GM18868 (cell line): Measurements from ENCODE around the gene ZNF669.

ENCODE experiments used
- ATAC-seq: cut with Tn5 transposase; IDR thresholded peaks from one replicate; pipeline ENCODE4 v1.9.1; 2021; ENCODE audit warnings: mild to moderate bottlenecking, moderate library complexity; ENCODE audit not compliant: unreplicated experiment

Gene ZNF669

DNA sequence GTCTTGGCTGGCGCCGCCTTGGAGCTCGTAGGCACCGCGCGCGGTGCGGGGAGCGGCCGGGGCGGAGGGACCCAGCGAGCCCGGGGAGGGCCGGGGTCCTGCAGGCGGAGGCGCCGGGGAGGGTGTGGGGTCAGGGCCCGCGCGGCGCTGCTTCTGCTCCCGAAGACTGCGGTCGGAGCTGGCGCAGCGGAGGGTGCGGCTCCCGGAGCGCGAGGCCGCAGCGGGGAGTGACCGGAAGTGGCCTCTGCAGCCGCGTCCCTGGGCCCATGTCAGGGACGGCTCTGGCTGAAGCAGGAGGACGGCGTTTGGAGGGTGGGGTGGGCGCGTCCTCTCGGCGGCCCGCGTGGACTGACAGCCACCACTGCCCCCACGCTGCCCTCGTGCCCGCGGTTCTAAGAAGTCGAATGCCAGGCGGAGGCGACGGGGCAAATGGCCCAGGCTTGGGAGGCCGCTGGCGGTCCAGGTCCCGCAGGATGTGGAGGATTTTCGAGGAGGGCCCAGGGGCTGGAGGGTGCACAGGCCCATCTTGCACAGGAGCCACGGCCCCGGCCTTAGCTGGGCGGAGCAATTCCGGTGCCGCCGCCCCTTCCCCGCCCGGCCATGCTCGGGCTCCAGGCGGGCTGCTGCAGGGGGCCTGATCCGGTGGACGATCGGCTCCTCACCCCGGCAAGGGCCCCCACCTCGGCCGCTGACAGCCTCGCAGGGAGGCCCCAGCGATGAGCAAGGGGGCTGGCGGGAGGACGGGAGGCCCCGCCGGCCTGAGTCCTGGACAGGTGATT lies 7.7 kb upstream of the ZNF669 start:
- no peak for ATAC-seq

DNA sequence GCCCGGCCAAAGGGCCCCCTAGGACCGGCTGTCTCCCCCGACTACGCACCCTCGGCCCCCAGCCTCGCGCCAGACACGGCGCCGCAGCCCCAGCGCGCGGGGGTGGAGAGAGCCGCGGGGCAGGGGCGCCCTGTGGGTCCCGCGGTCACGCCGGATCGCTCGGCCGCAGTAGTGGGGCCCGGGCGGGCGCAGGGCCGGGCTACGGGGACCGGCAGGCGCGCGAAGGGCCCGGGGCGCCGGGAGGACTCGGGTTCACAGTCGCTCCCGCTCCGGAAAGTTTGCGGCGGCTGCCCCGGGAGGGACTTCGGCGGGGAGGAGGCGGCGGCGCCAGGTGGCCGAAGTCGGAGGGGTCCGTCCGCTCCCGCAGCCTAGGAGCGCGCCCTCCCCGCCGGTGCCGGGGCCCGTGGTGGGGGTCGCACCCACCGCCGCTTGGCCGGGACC lies 7.1 kb upstream of the ZNF669 start:
- no peak for ATAC-seq

DNA sequence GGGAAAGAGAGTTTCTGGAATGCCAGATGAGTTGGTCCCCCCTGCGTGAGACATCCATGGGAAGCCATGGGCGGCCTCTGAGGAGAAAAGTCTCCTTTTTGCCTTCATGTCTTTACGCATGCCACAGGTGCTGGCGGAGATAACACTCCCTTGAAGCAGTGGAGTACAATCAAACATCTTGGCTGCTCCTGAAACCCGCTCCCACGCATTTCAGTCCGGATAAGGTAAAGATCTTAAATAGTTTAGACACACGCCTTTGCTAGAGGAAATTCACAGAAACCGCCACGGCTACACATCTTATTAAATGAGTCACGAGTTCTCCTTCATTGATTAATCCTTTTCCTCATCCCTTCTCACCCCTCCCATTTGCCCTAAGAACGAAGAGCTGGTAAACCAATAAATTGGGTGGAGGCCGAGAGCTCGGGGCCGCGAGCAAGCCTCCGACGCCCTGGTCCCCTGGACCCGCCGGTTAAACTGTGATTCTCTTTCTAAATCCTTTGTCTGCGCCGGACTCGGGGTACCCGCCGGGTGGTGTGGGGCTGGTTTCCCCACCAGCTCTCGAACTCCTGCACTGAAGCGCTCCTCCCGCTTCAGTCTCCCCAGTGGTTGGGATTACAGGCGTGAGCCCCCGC lies 6.6 kb upstream of the ZNF669 start:
- ATAC-seq = no peak

DNA sequence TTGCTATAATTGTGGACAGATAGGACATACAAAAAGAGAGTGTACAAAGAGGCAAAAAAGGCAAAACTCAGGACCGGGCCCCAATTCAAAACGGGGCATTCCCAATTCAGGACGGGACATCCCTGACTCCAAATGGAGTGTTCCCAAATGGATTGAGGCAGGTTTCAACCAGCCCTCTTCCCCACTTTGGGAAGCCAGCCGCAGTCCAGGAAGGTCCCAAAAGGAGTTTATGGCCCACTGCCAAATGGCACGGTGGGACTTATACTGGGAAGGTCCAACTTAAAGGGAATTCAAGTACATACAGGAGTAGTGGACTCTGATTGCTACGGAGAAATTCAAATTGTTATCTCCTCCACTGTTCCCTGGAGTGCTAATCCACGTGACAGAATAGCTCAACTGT lies 3.5 kb upstream of the ZNF669 start:
- ATAC-seq = no peak

DNA sequence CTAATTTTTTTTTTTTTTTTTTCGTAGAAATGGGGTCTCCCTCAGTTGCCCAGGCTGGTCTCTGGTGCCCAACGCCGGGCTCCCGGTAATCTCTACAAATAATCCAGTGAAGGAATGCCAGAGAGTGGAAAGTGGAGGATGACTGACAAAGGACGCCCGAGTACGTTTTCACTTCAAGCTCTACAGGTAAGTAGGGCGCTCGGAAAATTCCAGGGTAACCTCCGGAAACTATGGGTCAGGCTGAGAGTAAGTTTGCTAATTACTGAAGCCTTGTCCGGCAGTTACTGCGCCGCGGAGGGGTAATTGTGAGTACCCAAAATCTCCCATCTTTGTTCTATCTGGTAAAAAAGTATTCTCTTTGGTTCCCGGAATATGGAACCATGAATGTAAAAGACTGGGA lies 1.8 kb upstream of the ZNF669 start:
- no peak for ATAC-seq

DNA sequence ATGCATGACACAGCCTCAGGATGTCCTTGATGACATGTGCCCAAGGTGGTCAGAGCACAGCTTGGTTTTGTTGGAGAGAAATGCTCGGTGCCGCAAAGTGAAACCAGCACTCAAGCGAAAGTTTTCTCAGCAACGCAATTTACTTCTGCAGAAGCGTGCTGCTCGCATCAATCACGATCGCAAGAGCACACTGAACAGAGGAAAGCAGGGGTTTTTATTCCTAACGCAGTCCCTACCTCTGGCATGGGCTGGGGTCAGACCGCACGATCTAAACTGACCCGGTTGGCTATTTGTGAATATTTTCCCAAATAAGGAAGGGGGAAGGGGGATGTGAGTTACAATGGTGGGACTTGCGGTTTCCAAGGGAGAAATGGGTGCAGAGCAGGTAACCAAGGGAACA lies 809 bp upstream of the ZNF669 start:
- ATAC-seq = no peak

DNA sequence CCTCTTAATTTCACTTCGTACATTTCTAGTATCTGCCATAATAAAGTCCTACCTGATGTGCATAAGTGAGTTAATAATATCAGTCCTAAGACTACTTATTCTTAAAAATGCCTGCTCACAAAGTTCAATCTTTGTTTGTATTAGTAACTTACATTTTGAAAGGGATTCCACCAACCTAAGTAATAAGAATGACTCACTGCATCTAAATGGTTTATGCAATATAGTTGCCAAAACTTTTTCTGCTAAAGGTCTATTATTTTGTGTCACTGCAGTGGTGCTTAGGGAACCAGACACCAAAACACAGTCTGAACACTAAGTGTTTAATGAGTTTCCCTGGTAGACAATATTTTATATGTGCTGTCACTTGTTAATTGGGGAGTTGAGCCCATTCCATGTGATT lies 1.8 kb downstream of the ZNF669 start:
- no peak for ATAC-seq

DNA sequence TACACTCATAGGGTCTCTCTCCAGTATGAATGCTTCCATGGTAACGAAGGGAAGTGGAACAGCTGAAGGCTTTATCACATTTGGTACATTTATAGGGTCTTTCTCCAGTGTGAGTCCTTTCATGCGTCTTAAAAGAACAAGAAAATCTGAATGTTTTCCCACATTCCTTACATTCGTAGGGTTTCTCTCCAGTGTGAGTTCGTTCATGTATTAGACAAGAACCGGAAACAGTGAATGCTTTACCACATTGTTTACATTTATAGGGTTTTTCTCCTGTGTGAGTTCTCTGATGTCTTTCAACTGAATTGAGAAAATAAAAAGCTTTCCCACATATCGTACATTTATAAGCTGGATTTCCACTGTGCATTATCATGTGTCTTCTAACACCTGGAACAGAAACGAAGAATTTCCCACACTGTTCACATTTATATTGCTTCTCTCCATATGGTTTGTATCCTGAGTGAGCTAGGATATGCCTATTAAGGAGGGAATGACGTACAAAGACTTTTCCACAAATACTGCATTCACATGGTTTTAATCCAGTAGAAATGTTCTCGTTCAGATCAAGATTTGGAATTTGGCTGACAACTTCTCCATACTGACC lies 3.4 kb downstream of the ZNF669 start:
- ATAC-seq = no peak

DNA sequence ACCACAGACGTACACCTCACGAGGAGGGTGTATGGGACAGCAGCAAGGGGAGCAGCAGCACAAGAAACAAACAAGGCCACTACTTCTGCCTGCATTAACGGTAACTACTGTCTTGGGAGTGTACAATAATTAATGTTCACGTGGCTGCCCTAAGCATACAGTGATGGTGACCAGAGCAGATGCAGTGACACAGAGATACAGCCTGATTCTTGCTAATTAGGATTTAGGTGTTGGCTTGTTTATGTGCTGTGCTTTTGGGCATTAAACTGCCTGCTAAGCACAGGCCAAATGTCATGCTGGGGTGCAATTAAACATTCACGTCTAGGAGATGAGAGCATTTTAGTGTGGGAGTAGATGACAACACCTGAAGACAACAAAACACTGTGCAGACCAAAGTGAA lies 7.2 kb downstream of the ZNF669 start:
- ATAC-seq = no peak

DNA sequence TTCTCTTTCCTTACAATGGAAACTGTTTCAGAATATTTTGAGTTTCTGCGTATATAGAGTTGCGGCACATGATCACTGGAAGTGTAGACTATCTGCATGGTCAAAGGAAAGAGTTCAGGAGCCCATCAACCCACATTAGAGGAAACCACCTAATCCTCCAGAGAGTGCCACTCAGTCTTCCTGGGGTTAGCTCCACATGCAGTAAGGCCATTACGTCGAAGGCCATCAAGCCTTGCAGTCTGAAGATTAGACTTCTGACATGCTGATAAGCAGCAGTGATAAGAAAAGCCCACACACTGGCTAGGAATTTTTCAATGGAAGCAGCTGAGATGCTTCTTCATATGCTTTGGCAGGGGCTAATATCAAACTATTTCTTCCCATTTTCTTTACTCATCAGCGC lies 7.6 kb downstream of the ZNF669 start:
- no peak for ATAC-seq

DNA sequence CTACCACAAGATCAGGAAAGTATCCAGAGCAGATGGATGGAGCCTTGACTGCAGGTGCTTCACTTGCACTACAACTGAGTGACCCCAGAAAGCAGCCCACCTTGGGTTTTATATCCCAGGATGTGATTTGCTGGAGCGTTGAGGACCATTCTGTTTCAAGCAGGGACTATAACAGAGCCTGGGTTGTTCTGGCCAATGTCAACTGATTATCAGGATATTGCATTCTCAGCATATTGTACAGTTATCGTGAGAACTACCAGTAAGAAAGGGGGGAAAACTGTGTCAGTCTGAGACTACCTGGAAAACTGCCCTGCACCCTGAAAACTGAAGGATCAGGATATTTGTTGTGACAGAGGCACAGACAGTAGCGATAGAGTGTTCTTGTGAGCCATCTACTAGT lies 8.0 kb downstream of the ZNF669 start:
- ATAC-seq = no peak

DNA sequence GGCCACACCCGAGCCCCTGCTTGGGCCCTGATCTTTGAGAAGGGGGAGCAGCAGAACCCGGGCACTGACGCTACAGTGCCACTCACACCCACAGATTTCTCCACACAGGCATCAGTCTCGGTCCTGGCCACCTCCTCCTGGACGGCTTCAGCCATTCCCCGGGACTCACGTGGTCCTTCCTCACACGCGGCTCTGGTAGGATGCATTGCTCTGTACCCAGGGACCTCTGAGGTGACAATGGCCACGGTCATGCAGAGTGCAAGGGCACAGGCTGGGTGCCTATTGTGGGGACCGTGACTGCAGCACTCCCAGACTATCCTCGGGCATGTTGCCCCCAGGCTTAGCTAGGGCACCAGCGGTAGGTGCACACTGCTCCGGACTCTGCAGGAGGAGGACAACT lies 13.7 kb downstream of the ZNF669 start:
- ATAC-seq = no peak

DNA sequence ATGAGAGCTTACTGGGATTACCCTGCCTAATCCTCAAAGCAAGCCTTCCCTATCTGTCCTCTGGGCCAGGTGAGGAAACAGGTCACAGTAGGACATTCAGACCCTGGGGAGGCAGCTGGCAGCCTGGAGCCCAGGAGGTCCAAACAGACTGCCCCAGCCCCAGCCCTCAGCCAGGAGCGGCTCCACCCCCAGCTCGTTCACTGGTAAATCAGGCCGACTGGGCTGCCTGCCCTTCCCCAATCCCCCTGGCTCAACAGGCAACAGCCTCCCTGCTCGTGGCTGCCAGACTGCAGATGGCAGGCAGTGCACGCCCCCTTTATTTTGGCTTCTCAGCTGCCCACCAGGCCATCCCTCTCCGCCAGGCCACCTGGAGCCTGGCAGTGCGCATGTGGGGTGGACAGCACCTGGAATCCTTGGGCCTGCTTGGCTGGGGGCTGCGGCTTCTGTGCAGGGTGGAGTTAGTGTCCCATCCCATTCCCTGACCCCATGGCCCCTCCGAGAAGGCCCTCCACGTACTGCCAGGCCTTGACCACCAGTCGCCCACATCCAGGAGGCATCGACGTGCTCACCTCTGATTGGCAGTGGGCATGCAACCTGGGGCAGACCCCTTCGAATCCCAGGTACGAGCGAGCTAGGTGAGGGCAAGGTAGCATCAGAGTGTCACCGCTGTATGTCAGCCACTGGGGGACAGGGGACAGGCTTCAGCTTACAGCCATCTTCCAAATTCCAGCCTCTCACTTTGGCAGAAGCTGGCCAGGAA lies 14.4 kb downstream of the ZNF669 start:
- no peak for ATAC-seq

DNA sequence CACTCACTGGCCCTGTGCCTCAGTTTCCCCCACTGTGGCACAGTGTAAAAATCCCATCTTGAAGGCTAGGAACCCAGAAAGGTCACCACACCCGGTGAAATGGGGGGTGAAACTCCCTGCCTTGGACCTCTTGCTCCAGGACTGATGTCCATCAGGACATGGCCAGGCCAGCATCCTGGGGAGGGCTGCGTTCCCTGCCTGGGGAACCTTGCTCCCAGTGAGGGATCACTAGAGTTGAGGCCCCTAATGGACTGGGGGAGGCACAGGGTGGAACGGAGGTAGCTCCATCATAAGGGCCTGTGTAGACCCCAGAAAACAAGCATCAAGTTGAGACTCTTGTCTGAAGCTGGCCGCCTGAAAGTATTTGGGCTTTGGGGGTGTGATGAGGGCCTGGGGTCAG lies 15.2 kb downstream of the ZNF669 start:
- no peak for ATAC-seq

DNA sequence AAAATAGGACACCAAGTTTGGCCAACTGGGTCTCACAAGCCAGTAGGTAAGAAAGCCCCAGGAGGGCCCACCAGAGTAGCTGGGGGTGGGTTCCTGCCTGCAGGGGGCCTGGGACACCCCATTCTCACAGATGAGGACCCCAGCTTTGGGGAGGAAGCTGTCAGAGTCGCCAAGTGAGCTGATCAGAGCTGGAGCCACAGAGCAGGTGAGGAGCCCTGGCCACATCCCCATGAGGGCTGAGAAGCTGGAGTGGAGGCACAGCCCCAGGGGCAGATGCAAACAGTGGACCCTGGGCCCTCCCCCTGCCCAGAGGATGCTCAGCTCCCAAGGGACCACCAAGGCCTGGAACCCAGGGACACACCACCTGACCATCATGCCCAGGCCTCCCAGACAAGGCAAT lies 16.9 kb downstream of the ZNF669 start:
- no peak for ATAC-seq

DNA sequence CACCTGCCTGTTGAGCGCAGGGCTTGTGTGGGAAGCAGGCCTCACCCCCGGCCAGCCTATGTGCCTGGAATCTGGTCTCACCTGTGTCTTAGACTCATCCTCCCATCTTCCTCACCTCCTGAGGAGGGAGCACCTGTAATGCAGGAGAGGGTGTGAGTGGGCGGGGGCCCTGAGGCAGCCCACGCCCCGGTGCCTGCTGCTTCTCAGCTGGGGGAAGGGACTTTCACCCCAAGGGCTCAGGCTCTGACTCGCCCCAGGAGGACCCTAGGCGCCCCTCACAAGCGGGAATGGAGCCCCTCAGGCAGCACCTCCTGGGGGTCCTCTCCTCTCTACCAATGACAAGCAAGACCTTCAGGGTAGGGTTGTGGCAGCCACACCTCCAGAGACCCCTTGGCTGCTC lies 18.8 kb downstream of the ZNF669 start:
- no peak for ATAC-seq

DNA sequence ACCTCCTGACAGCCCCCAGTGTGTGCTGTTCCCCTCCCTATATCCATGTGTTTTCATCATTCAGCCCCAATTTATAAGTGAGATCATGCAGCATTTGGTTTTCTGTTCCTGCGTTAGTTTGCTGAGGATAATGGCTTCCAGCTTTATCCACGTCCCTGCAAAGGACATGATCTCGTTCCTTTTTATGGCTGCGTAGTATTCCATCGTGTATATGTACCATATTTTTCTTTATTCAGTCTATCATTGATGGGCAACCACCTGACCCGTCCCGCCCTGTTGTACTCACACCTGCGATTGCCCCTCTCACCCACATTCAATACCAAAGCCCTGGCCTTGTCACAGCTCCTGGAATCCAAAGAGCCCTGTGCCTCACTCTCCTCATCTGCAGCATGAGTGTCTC lies 19.4 kb downstream of the ZNF669 start:
- ATAC-seq = no peak

DNA sequence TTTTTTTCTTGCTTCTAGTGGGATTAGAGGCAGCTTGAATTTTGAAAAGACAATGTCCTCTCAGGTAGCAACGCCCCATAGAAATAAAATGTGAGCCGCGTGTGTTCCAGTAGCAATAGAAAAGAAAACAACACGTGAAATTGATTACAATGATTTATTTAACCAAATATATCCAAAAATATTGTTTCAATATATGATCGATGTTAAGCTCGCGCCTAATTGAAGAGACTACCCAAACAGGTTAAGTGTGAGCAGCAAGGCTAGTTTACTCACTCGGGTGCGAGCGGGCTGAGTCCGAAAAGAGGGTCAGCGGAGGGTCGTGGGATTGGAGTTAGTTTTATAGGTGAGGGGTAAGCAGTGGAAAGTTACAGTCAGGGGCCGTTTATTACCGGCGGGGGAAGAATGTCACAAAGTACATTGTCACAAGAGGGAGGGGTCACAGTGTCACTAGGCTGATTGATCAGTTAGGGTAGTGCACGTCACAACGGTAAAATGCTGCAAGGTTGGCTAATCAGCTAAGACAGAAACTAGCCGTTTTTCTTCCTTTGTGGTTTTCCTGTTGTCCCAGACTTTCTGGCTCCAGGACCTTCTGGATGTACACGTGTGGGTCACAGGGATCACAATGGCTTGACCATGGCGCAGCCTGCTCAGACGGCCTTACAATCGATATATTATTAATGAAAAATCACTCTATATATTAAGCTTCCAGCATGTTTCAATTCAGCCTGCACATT lies 24.8 kb downstream of the ZNF669 start:
- no peak for ATAC-seq

DNA sequence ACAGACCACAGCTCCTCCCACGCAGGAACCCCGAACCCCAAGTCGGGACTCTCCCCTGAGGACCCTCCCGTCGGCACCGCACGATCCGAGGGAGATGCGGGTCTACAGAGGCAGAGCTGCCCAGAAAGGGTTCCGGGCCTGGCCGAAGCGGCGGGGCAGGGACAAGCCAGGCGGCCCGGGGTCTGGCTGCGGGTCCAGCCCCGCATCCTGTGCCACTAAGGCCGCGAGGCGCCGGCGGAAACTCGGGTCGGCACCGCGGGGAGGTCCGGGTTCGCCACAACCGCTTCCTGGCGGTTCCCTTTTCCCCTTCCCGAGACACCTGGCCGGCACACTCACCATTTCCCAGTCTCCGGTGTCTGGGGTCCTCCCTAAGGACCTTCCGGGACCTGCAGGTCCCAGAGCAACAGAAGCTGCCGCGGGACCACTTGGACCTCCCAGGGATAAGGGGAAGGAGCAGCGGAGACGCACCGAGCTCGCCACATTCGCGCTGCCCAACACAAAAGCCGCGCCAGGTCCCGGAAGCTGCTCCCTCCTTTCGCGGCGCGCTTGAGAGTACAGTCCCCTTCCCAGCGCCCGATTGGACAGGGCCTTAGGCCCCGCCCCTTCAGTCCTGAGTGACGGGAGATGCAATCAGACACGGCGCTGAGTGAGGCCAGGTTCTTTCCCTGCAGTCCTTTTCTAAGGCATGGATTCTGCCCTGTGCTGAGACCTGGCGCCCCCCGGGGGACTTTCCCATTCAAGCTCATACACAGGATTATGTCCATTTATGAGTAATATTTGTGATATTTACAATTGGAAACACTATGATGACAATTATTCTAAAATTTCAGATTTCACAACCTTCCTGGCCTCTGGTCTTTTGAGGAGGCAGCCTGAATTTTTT lies 25.7 kb downstream of the ZNF669 start, which contains the start of gene ZNF670:
ZNF670 (minus strand) TSS at position 554 of the 883 bp plus-strand sequence; CDS start at position 339, 215 bp downstream.
- peak; percentile 100 for ATAC-seq

DNA sequence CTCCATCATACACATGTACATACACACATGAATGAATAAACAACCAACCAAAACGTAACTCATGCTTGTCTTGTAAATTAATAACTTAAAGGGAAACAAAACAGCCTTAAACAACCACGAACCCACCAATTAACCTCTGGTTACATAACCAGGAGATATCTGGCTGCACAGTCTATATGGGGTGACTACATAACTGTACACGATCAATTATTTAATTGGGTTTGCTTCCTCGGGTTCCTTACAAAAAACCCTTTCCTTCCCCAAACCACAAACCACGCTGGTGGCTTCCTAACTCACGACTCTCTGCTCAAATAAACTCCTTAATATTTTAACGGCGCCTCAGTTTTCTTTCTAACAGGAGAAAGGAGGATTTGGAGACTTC lies 26.3 kb downstream of the ZNF669 start:
- no peak for ATAC-seq
